ENCODE data around the gene RELA. TPM values are rescaled to one million over a fixed set of nuclear protein-coding genes. Genes with fewer than 3 reads are reported as not detected.

Gene RELA
- 20.2 and 20.7 TPM in 2 replicates for total RNA-seq

DNA sequence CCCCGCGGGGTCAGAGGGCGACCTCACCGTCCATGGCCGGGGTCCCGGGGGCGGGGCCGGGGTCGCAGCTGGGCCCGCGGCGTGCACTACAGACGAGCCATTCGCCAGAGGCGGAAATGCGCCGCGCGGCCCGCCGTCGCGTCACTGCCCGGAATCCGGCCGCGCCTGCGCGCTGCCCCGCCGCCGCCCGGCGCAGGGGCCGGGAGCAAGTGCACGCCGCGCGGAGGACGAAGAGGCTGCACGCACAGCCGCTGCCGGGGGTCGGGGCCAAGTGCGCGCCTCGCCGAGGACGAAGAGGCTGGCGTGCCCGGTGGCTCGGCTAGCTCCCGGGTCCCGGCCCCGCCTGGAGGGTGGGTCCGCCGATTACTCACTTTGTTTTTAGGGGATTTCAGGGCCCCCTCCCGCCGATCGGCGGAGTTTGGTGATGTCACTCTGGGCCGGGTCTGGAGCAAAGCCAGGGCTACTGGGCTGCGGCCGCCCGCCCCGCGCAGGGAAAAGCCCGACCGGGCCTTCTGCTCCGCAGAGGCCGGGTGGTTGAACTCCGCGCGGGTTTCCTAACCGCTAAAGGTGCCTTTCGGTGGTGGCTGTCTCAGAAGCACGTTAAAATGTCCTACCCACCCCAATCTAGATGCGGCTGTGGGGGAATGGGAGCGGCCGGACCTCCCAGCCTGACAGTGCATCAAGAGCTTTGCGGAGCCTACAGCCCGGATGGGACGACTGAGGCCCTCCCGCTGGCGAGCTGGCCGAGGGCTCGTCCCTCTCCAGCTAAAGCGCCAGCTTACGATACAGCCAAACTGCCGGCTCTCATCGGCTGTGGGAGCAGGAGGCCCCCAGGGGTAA is at the start of gene RELA:
Gene RELA, minus strand, starts transcription at position 118 of the 840 bp plus-strand sequence. Its CDS starts 84 bp downstream, at position 34.

DNA sequence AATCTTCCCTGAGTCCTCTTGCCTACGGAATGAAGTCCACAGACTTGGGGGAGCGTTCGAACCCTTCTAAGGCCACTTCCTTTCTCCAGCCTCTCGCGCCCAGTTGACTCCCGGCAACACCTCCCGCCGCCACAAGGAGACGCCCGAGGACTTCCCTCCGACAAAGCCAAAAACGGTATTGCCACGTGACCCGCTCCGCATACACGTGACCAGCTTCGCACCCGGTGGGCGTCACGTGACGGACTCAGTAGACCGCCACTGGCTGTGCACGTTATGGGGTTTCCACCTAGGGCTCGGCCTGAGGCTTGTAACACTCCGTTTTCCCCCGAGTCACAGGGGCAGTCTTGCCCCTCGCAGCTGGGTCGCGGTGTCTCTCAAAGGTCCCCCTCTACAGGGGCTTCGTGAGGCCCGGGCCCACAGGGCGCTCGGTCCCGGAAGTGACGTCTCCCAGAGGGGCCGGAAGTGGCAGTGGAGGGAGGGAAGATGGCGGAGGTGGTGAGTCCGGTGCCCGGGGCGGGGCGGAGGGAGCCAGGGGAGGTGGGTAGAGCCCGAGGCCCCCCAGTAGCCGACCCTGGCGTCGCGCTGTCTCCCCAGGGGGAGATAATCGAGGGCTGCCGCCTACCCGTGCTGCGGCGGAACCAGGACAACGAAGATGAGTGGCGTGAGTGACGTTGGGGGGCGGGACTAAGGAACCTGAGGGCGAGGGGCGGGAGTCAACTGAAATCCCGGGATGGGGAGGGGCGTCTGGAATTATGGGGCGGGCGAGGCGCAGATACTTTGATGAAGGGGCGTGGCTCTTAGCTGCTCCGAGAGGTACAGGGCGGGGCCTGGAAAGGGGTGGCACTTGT is 49.3 kb upstream of the RELA start, which contains the start of gene KAT5:
Gene KAT5, plus strand, starts transcription at position 468 of the 848 bp plus-strand sequence. Its CDS starts 16 bp downstream, at position 484.

DNA sequence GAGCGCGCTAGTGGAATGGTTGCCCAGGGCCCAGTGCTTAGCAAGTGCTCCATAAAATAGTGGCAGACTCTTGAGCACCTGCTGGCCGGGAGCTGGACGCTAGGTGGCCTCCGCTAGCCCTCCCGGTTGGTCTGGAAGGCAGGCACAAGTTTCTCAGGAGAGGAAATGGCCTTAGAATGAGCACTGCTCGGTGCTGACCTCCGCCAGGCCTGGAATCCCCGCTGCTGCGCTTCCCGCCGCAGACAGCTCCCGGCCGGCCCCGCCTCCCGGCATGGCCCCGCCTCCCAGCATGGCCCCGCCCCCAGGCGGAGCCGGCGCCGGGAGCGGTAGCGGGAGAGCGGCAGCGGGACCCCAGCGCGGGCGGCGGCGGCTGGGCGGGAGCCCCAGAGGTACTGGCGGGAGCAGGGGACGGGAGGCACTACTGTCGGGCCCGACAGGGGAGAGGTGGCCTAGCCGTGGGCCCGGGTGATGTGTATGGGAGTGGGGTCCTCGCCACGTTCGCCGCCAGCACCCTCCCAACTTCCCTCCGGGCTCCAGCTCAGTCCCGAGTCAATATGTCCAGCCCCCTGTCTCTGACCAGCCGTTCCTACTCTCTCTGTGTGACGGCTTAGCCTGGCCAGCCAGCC is 24.8 kb downstream of the RELA start, which contains the start of gene SIPA1:
Gene SIPA1, plus strand, starts transcription at position 308 of the 626 bp plus-strand sequence. CDS start 2,821 bp downstream, outside the sequence.

DNA sequence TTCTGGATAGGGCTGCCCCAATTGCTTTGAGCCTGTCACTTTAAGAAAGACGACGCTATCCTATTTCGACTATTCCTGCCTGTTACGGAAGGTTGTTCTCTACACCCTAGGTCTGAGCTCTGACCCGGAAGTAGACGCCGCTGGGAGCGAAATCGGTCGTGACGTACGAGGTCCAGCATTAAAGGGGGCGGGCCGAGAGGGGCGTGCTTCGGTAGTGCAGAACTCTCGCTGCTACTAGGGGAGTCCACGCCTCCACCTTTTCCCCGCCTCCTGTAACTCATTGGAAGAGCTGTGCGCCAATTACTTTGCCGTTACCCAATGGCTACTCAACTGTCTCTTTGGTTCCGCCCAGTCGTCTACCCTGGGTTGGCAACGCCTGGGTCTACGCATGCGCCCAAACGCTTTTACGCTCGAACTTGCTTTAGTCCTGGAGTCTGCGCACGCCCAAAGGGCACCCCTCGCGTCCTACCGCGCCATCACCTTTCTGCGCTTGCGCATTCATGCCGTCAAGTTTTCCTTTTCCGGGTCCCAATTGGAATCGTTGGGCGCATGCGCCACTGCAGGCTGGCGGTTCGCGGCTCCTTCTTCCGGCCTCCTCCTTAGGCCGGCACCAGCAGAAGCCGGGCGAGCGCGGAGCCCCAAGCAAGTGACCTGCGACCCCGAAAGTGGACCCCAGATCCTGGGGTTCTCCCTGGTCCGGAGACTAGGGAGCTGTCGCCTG is 47.3 kb downstream of the RELA start, which contains the start of gene PCNX3:
Gene PCNX3, plus strand, starts transcription at position 548 of the 721 bp plus-strand sequence. CDS start 536 bp downstream, outside the sequence.

Other genes starting within 250 kb of the RELA start
- gene NEAT1, start 240.1 kb downstream of the RELA start, total RNA-seq, result 182 and 369 TPM in 2 replicates
- 9,504 and 16,975 TPM in 2 replicates for gene MALAT1, start 163.9 kb downstream of the RELA start, total RNA-seq
- gene SCYL1, start 137.8 kb downstream of the RELA start, total RNA-seq, result 81.8 and 103 TPM in 2 replicates
- gene LTBP3, start 104.6 kb downstream of the RELA start, total RNA-seq, result 59.5 and 86.0 TPM in 2 replicates
- 28.5 and 40.3 TPM in 2 replicates for gene ZNRD2, start 92.4 kb downstream of the RELA start, total RNA-seq
- gene FAM89B, start 90.4 kb downstream of the RELA start, total RNA-seq, result 19.4 and 22.1 TPM in 2 replicates
- 116 and 131 TPM in 2 replicates for gene EHBP1L1, start 86.9 kb downstream of the RELA start, total RNA-seq
- gene KCNK7, start 67.1 kb downstream of the RELA start, total RNA-seq, result 0.06 and 0.13 TPM in 2 replicates
- gene MAP3K11, start 48.7 kb downstream of the RELA start, total RNA-seq, result 23.8 and 23.9 TPM in 2 replicates
- gene PCNX3, start 47.1 kb downstream of the RELA start, total RNA-seq, result 12.7 and 14.7 TPM in 2 replicates
- gene SIPA1, start 24.8 kb downstream of the RELA start, total RNA-seq, result 11.9 and 13.9 TPM in 2 replicates
- gene KAT5, start 49.3 kb upstream of the RELA start, total RNA-seq, result 50.4 and 53.0 TPM in 2 replicates
- 42.2 and 42.3 TPM in 2 replicates for gene RNASEH2C, start 57.9 kb upstream of the RELA start, total RNA-seq
- gene AP5B1, start 118.1 kb upstream of the RELA start, total RNA-seq, result 4.9 and 5.5 TPM in 2 replicates
- not detected in 2 replicates for gene OVOL1, start 124.1 kb upstream of the RELA start, total RNA-seq
- 0.37 and 0.40 TPM in 2 replicates for gene SNX32, start 171.0 kb upstream of the RELA start, total RNA-seq
- 1,495 and 1,569 TPM in 2 replicates for gene CFL1, start 195.3 kb upstream of the RELA start, total RNA-seq
- gene MUS81, start 197.5 kb upstream of the RELA start, total RNA-seq, result 38.2 and 48.4 TPM in 2 replicates
- gene EFEMP2, start 209.9 kb upstream of the RELA start, total RNA-seq, result 78.6 and 82.4 TPM in 2 replicates
- 0.12 TPM in 1 of 2 replicates, not detected in the other for gene CTSW, start 216.9 kb upstream of the RELA start, total RNA-seq
- 221 and 262 TPM in 2 replicates for gene FIBP, start 225.6 kb upstream of the RELA start, total RNA-seq
- gene CCDC85B, start 227.8 kb upstream of the RELA start, total RNA-seq, result 80.3 and 83.5 TPM in 2 replicates
- 24.0 and 32.9 TPM in 2 replicates for gene FOSL1, start 237.5 kb upstream of the RELA start, total RNA-seq

All from aortic smooth muscle cell (primary cell).